ENCODE results near the gene TSPAN9. TPM values are rescaled to one million over a fixed set of nuclear protein-coding genes. Genes with fewer than 3 reads are reported as not detected.

The TSPAN9 gene, protein sequence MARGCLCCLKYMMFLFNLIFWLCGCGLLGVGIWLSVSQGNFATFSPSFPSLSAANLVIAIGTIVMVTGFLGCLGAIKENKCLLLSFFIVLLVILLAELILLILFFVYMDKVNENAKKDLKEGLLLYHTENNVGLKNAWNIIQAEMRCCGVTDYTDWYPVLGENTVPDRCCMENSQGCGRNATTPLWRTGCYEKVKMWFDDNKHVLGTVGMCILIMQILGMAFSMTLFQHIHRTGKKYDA
- polyA plus RNA-seq (2011; rRNA removed) (45.2 and 67.0 TPM in 2 replicates), polyA minus RNA-seq (2011; rRNA and poly(A)+ RNA removed) (20.1 and 25.6 TPM in 2 replicates)

DNA sequence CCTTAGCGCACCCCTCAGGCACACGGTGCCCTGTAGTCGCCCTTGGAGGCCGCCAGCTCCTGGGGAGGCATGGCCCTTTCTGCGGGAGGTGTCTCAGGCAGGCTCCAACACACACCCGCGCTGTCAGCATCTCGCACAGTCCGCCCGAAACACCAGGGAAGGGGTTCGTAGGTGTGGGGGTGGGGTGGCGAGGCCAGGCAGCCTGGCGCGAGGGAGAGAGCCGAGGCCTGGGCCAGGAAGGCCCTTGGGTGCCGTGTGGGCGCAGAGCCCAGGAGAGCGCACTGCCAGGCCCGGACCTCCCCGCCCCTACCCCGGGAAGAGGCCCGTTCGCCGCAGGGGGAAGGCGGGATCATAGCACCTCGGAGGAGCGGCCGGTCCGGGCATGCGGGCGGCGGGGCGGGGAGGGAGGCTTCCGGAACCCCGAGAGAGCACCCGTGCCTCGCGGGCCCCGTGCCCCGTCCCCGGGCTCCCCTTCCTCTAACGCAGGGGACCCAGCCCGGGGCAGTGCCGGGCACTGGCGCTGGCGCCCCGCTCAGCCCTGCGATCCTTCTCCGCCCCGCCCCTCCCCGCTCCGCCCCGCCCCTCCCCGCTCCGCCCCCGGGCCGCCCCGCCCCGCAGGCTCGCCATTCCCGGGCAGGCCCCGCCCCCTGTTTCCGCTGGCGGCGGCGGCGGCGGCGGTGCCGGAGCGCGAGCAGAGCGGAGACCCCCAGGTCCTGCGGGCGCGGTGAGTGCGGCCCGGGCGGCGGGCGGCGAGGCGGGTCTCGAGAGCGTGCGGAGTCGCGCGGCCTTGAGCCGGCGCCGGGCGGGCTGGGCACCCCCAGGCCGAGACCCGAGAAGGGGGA lies at the start of gene TSPAN9:
Gene TSPAN9, plus strand, starts transcription at position 650 of the 842 bp plus-strand sequence. CDS start 123,815 bp downstream, outside the sequence.
- Histone ChIP-seq H3K27me3 (ENCODE audit: control insufficient read depth, insufficient read depth, low read length) (no peaks in the 10 kb centered on the region), H3K36me3 (ENCODE audit: control insufficient read depth, insufficient read depth, low read length) (no peaks in the 10 kb centered on the region), H3K4me3 (ENCODE audit: low read depth, low read length) (peak within 1 kb of the TSS; percentile 66)
- no peak for DNase-seq (ENCODE audit: low read depth)
- CTCF ChIA-PET = interaction anchor here (0.6 to 8.1 kb wide), 5 partner anchors 10 to 199 kb away, joined by 3 to 122 read pairs (median 7); no protein-coding TSS in a partner anchor
- no peak for TF ChIP-seq CTCF (IDR thresholded peaks at IDR 0.05; ENCODE audit: insufficient read depth, low read depth, low read length)
- POLR2A ChIA-PET = no interaction called here

- no peaks in the 10 kb centered on the region for H3K27me3 ChIP-seq (ENCODE audit: control insufficient read depth, insufficient read depth, low read length)
- DNase-seq (ENCODE audit: low read depth) = no peak
- H3K4me3 ChIP-seq (ENCODE audit: low read depth, low read length) = no peak overlapping the region
- no peak for TF ChIP-seq CTCF (IDR thresholded peaks at IDR 0.05; ENCODE audit: insufficient read depth, low read depth, low read length)
- ChIA-PET CTCF (interaction anchor here (1.0 to 2.1 kb wide), 2 partner anchors 14 to 288 kb away, joined by 4 to 7 read pairs; no protein-coding TSS in a partner anchor), POLR2A (interaction anchor here (0.6 kb wide), 1 partner anchor 98 kb away, joined by 3 read pairs; no protein-coding TSS in a partner anchor)
- peaks cover 10% of the 10 kb centered on the region for H3K36me3 ChIP-seq (ENCODE audit: control insufficient read depth, insufficient read depth, low read length)
These were observed 49.1 kb upstream of the TSPAN9 start for GRCh38 chr12:3028108-3028507.

DNA sequence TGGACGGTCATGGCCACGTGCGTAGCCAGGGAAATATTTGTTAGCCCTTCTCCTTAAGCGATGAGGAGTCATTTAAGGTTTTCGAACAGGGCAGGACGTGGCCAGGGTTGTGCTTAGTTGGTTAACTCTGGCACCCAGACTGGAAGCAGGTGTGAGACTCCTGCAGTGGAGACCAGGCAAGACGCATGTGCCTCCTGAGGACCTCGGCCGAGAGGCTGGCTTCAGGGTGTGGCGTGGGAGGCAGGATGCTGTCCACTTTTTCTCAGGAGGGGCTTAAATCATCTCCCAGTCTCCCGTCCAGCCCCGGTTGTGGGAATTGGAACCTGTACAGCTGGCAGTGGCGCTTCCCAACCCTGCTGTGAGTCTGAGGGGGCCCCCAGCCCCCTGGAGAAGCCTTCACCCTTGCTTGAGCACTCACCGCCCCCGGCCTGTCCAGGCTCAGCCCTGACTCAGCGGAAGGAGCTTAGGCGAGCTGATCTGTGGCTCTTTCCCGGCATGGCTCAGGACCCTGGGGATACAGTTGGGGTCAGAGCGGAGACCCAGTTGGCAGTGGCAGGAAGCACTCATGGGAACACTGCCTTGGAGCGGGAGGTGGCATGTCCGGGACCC lies 46.3 kb upstream of the TSPAN9 start:
- DNase-seq (ENCODE audit: low read depth) = no peak
- no peak overlapping the region for H3K4me3 ChIP-seq (ENCODE audit: low read depth, low read length)
- H3K27me3 ChIP-seq (ENCODE audit: control insufficient read depth, insufficient read depth, low read length) = no peaks in the 10 kb centered on the region
- TF ChIP-seq CTCF (IDR thresholded peaks at IDR 0.05; ENCODE audit: insufficient read depth, low read depth, low read length) = no peak
- CTCF ChIA-PET = interaction anchor here (0.8 to 4.8 kb wide), 3 partner anchors 11 to 177 kb away, joined by 3 to 26 read pairs (median 3); no protein-coding TSS in a partner anchor
- POLR2A ChIA-PET = interaction anchor here (0.6 kb wide), 1 partner anchor 138 kb away, joined by 6 read pairs; no protein-coding TSS in a partner anchor
- H3K36me3 ChIP-seq (ENCODE audit: control insufficient read depth, insufficient read depth, low read length) = peaks cover 10% of the 10 kb centered on the region

GRCh38 chr12:3032161-3032560 lies 45.0 kb upstream of the TSPAN9 start:
- CTCF ChIA-PET = interaction anchor here (0.6 to 4.8 kb wide), 3 partner anchors 10 to 178 kb away, joined by 3 to 26 read pairs (median 3); no protein-coding TSS in a partner anchor
- H3K4me3 ChIP-seq (ENCODE audit: low read depth, low read length) = no peak overlapping the region
- no peak for DNase-seq (ENCODE audit: low read depth)
- POLR2A ChIA-PET = no interaction called here
- peaks cover 10% of the 10 kb centered on the region for H3K36me3 ChIP-seq (ENCODE audit: control insufficient read depth, insufficient read depth, low read length)
- TF ChIP-seq CTCF (IDR thresholded peaks at IDR 0.05; ENCODE audit: insufficient read depth, low read depth, low read length) = no peak
- H3K27me3 ChIP-seq (ENCODE audit: control insufficient read depth, insufficient read depth, low read length) = no peaks in the 10 kb centered on the region
